OCI-LY3 (cell line): ENCODE data around the gene TSPEAR.

Experiments
- CTCF ChIP-seq: fragments of 200-600, 300-600 bp; sonication (generic); IDR thresholded peaks from 2 replicates; pipeline ENCODE4 v1.5.1; 2014; ENCODE audit warnings: antibody characterized with exemption, low read length, low read depth
- EZH2phosphoT487 ChIP-seq: fragments of 200-600 bp; shearing (Covaris generic); IDR thresholded peaks from 2 replicates; pipeline ENCODE4 v1.6.1; 2018; ENCODE audit warnings: antibody characterized with exemption, mixed run types, low read depth

DNA sequence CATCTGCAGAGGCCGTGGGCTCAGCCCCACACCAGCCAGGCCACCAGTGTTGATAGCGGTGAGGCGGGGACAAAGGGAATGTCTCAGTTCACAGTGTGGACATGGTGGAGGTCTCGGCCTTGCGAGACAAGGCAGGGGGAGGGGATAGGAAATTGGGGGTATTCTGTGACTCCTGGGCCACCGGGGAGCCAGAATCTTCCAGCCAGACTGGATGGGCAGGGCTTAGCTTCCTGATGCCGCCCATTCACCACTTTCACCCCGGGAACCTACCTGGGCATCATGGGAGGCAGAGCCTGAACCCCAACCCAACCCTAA is 251.0 kb downstream of the TSPEAR start:
- TF ChIP-seq CTCF (no peak), EZH2phosphoT487 (no peak)
